Activated T-cell treated with anti-CD3 and anti-CD28 coated beads, Interleukin-2, amount 50 U/mL, for 72 hours (primary cell): Measurements from ENCODE around the gene WNK1. TPM values are rescaled to one million over a fixed set of nuclear protein-coding genes. Genes with fewer than 3 reads are reported as not detected.

ENCODE experiments used
- ATAC-seq, 2 donors: fragments of 150-1000 bp; cut with Tn5 transposase; replicated peaks in 1 of 2; 2 replicates each; pipeline ENCODE4 v1.10.0; 2021; ENCODE audit warnings: moderate library complexity in 2 of 2, mild to moderate bottlenecking in 1 of 2
- DNase-seq, 2 donors: peaks; one replicate each; pipeline ENCODE4 v3.0.0; 2021 to 2022; ENCODE audit warnings: mixed read lengths in 1 of 2
- H3K27ac Mint-ChIP-seq: one replicate; pipeline ENCODE4 v1.8.0; 2022; ENCODE audit warnings: mild to moderate bottlenecking, moderate library complexity, mixed read lengths
- H3K27me3 Mint-ChIP-seq: one replicate; pipeline ENCODE4 v1.8.0; 2022; ENCODE audit warnings: low read depth, mixed read lengths
- H3K36me3 Mint-ChIP-seq, 2 donors: one replicate each; pipeline ENCODE4 v1.8.0; 2022; ENCODE audit warnings: mixed read lengths in 2 of 2, mild to moderate bottlenecking in 1 of 2; ENCODE audit not compliant: insufficient read depth in 2 of 2
- H3K4me1 Mint-ChIP-seq: one replicate; pipeline ENCODE4 v1.8.0; 2022; ENCODE audit warnings: low read depth, mixed read lengths
- H3K4me3 Mint-ChIP-seq, 2 donors: one replicate each; pipeline ENCODE4 v1.8.0; 2022; ENCODE audit warnings: mild to moderate bottlenecking in 2 of 2, mixed read lengths in 2 of 2, moderate library complexity in 2 of 2
- H3K9me3 Mint-ChIP-seq, 2 donors: one replicate each; pipeline ENCODE4 v1.8.0; 2022; ENCODE audit warnings: mixed read lengths in 2 of 2
- total RNA-seq, 2 donors: library from RNA; stranded (reverse); gene quantifications; one replicate each; pipeline ENCODE4 v1.2.3, GENCODE V29; 2022

WNK1 gene
- total RNA-seq, 2 donors from 2014 or later = 177 to 213 TPM

DNA sequence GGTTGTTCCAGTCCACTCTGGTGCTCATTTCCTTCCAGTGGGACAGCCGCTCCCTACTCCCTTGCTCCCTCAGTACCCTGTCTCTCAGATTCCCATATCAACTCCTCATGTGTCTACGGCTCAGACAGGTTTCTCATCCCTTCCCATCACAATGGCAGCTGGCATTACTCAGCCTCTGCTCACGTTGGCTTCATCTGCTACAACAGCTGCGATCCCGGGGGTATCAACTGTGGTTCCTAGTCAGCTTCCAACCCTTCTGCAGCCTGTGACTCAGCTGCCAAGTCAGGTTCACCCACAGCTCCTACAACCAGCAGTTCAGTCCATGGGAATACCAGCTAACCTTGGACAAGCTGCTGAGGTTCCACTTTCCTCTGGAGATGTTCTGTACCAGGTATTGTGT, 127.3 kb downstream of the WNK1 start:
- Mint-ChIP-seq H3K27ac (peak overlapping the region; percentile 19), H3K9me3 (no peaks in the 10 kb centered on the region), H3K4me1 (peaks cover 17% of the 10 kb centered on the region), H3K27me3 (no peaks in the 10 kb centered on the region), H3K36me3 (peaks cover 12 to 42% of the 10 kb centered on the region in 2 donors), H3K4me3 (no peak overlapping the region)
- ATAC-seq (no peak), DNase-seq (no peak)

DNA sequence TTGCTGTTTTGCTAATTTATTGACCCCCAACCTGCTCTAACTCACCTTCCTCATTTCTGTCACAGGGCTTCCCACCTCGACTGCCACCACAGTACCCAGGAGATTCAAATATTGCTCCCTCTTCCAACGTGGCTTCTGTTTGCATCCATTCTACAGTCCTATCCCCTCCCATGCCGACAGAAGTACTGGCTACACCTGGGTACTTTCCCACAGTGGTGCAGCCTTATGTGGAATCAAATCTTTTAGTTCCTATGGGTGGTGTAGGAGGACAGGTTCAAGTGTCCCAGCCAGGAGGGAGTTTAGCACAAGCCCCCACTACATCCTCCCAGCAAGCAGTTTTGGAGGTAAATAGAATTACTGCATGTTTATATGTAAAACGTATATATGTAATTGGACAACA, 128.3 kb downstream of the WNK1 start:
- no peaks in the 10 kb centered on the region for H3K27me3 Mint-ChIP-seq
- H3K27ac Mint-ChIP-seq = no peak overlapping the region
- no peak overlapping the region for H3K4me3 Mint-ChIP-seq
- peaks cover 17% of the 10 kb centered on the region for H3K4me1 Mint-ChIP-seq
- DNase-seq (no peak), ATAC-seq (no peak)
- no peaks in the 10 kb centered on the region for H3K9me3 Mint-ChIP-seq
- H3K36me3 Mint-ChIP-seq = peaks cover 19 to 52% of the 10 kb centered on the region in 2 donors

DNA sequence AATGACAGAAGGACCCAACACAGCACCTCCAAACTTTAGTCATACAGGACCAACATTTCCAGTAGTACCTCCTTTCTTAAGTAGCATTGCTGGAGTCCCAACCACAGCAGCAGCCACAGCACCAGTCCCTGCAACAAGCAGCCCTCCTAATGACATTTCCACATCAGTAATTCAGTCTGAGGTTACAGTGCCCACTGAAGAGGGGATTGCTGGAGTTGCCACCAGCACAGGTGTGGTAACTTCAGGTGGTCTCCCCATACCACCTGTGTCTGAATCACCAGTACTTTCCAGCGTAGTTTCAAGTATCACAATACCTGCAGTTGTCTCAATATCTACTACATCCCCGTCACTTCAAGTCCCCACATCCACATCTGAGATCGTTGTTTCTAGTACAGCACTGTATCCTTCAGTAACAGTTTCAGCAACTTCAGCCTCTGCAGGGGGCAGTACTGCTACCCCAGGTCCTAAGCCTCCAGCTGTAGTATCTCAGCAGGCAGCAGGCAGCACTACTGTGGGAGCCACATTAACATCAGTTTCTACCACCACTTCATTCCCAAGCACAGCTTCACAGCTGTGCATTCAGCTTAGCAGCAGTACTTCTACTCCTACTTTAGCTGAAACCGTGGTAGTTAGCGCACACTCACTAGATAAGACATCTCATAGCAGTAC, 132.5 kb downstream of the WNK1 start:
- Mint-ChIP-seq H3K36me3 (peaks cover 20 to 58% of the 10 kb centered on the region in 2 donors), H3K9me3 (no peaks in the 10 kb centered on the region), H3K4me1 (peaks cover 17% of the 10 kb centered on the region), H3K27ac (peak overlapping the region; percentile 54), H3K4me3 (no peak overlapping the region), H3K27me3 (no peaks in the 10 kb centered on the region)
- DNase-seq (no peak), ATAC-seq (peak in 1 of 2 donors; percentile 5)

DNA sequence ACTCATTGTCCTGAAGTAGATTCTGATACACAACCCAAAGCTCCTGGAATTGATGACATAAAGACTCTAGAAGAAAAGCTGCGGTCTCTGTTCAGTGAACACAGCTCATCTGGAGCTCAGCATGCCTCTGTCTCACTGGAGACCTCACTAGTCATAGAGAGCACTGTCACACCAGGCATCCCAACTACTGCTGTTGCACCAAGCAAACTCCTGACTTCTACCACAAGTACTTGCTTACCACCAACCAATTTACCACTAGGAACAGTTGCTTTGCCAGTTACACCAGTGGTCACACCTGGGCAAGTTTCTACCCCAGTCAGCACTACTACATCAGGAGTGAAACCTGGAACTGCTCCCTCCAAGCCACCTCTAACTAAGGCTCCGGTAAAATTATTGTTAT, 133.3 kb downstream of the WNK1 start:
- no peaks in the 10 kb centered on the region for H3K27me3 Mint-ChIP-seq
- no peak overlapping the region for H3K27ac Mint-ChIP-seq
- no peak overlapping the region for H3K4me3 Mint-ChIP-seq
- no peak for ATAC-seq
- peaks cover 19 to 59% of the 10 kb centered on the region in 2 donors for H3K36me3 Mint-ChIP-seq
- H3K4me1 Mint-ChIP-seq = peaks cover 17% of the 10 kb centered on the region
- no peak for DNase-seq
- no peaks in the 10 kb centered on the region for H3K9me3 Mint-ChIP-seq

GRCh38 chr12:886206-886605, 133.8 kb downstream of the WNK1 start:
- ATAC-seq (no peak), DNase-seq (no peak)
- Mint-ChIP-seq H3K4me3 (no peak overlapping the region), H3K4me1 (peaks cover 16% of the 10 kb centered on the region), H3K27me3 (no peaks in the 10 kb centered on the region), H3K27ac (peak overlapping the region; percentile 51), H3K36me3 (peaks cover 18 to 58% of the 10 kb centered on the region in 2 donors), H3K9me3 (no peaks in the 10 kb centered on the region)

GRCh38 chr12:894226-894625, 141.8 kb downstream of the WNK1 start:
- Mint-ChIP-seq H3K9me3 (no peaks in the 10 kb centered on the region), H3K4me3 (no peak overlapping the region), H3K4me1 (no peaks in the 10 kb centered on the region), H3K27me3 (no peaks in the 10 kb centered on the region), H3K36me3 (peaks cover 3 to 20% of the 10 kb centered on the region in 2 donors), H3K27ac (peak overlapping the region; percentile 38)
- DNase-seq (no peak), ATAC-seq (no peak)

GRCh38 chr12:896031-896430, 143.7 kb downstream of the WNK1 start:
- ATAC-seq (no peak), DNase-seq (no peak)
- H3K27ac Mint-ChIP-seq = peak overlapping the region; percentile 28
- no peaks in the 10 kb centered on the region for H3K9me3 Mint-ChIP-seq
- no peaks in the 10 kb centered on the region for H3K4me1 Mint-ChIP-seq
- peaks cover 4 to 22% of the 10 kb centered on the region in 2 donors for H3K36me3 Mint-ChIP-seq
- H3K27me3 Mint-ChIP-seq = no peaks in the 10 kb centered on the region
- H3K4me3 Mint-ChIP-seq = no peak overlapping the region

- DNase-seq = no peak
- Mint-ChIP-seq H3K4me1 (no peaks in the 10 kb centered on the region), H3K36me3 (peaks cover 4 to 22% of the 10 kb centered on the region in 2 donors), H3K4me3 (no peak overlapping the region), H3K27ac (peak overlapping the region; percentile 55), H3K9me3 (no peaks in the 10 kb centered on the region), H3K27me3 (no peaks in the 10 kb centered on the region)
- ATAC-seq = no peak
Observed at GRCh38 chr12:897386-897785, 145.0 kb downstream of the WNK1 start.

- Mint-ChIP-seq H3K9me3 (no peaks in the 10 kb centered on the region), H3K27me3 (no peaks in the 10 kb centered on the region), H3K36me3 (peaks cover 6 to 20% of the 10 kb centered on the region in 2 donors), H3K4me3 (no peak overlapping the region), H3K27ac (peak overlapping the region; percentile 34), H3K4me1 (peaks cover 11% of the 10 kb centered on the region)
- ATAC-seq = no peak
- no peak for DNase-seq
Observed at GRCh38 chr12:902581-902980, 150.2 kb downstream of the WNK1 start.

- no peaks in the 10 kb centered on the region for H3K9me3 Mint-ChIP-seq
- no peaks in the 10 kb centered on the region for H3K27me3 Mint-ChIP-seq
- no peak overlapping the region for H3K4me3 Mint-ChIP-seq
- H3K4me1 Mint-ChIP-seq = peaks cover 11% of the 10 kb centered on the region
- peak overlapping the region; percentile 62 for H3K27ac Mint-ChIP-seq
- ATAC-seq (no peak), DNase-seq (no peak)
- peaks cover 6 to 22% of the 10 kb centered on the region in 2 donors for H3K36me3 Mint-ChIP-seq
Observed at GRCh38 chr12:903055-903454, 150.7 kb downstream of the WNK1 start.

- Mint-ChIP-seq H3K27me3 (no peaks in the 10 kb centered on the region), H3K27ac (peak overlapping the region; percentile 77), H3K36me3 (peaks cover 6 to 24% of the 10 kb centered on the region in 2 donors), H3K4me3 (no peak overlapping the region), H3K9me3 (no peaks in the 10 kb centered on the region), H3K4me1 (peaks cover 11% of the 10 kb centered on the region)
- no peak for DNase-seq
- ATAC-seq = no peak
Observed at GRCh38 chr12:904010-904414, 151.6 kb downstream of the WNK1 start.

- no peaks in the 10 kb centered on the region for H3K27me3 Mint-ChIP-seq
- H3K36me3 Mint-ChIP-seq = peaks cover 6 to 25% of the 10 kb centered on the region in 2 donors
- peak overlapping the region in 1 of 2 donors; percentile 13 for H3K4me3 Mint-ChIP-seq
- DNase-seq (peak in 1 of 2 donors; percentile 5), ATAC-seq (peak; percentile 55 to 71)
- H3K4me1 Mint-ChIP-seq = peaks cover 11% of the 10 kb centered on the region
- peak overlapping the region; percentile 77 for H3K27ac Mint-ChIP-seq
- no peaks in the 10 kb centered on the region for H3K9me3 Mint-ChIP-seq
Observed at GRCh38 chr12:905261-906031, 153.1 kb downstream of the WNK1 start.

- H3K27ac Mint-ChIP-seq = peak overlapping the region; percentile 55
- DNase-seq (no peak), ATAC-seq (no peak)
- H3K36me3 Mint-ChIP-seq = peaks cover 4 to 22% of the 10 kb centered on the region in 2 donors
- no peaks in the 10 kb centered on the region for H3K27me3 Mint-ChIP-seq
- H3K4me3 Mint-ChIP-seq = no peak overlapping the region
- H3K4me1 Mint-ChIP-seq = peaks cover 11% of the 10 kb centered on the region
- H3K9me3 Mint-ChIP-seq = no peaks in the 10 kb centered on the region
Observed at GRCh38 chr12:906062-906585, 153.7 kb downstream of the WNK1 start.
